ENCODE measurements around the gene SLC25A41. TPM values are rescaled to one million over a fixed set of nuclear protein-coding genes. Genes with fewer than 3 reads are reported as not detected.
A peak's percentile ranks its signal among the peaks of the same experiment; 100 is the strongest.

Gene SLC25A41
- total RNA-seq: under 1 TPM; 0.16 to 0.18 TPM

GRCh38 chr19:6433663-6434062 lies at the start of gene SLC25A41:
TSS of gene SLC25A41 (minus strand) at chr19:6433763. CDS start at chr19:6433693, 70 bp downstream.
- no peak for ATAC-seq
- H3K27me3 Mint-ChIP-seq (ENCODE audit: low read depth): no peaks in the 10 kb centered on the region

GRCh38 chr19:6483235-6483634 lies 49.7 kb upstream of the SLC25A41 start:
- DNase-seq: no peak
- Mint-ChIP-seq H3K4me1 (ENCODE audit: low read depth) (peaks cover 37% of the 10 kb centered on the region), H3K4me3 (no peak overlapping the region), H3K27me3 (ENCODE audit: low read depth) (no peaks in the 10 kb centered on the region), H3K36me3 (ENCODE audit: low read depth) (peaks cover 4% of the 10 kb centered on the region), H3K27ac (peak overlapping the region; percentile 5), H3K9me3 (ENCODE audit: insufficient read depth) (no peaks in the 10 kb centered on the region)
- POLR2A ChIA-PET: no interaction called here
- CTCF ChIA-PET: interaction anchor here (2.0 to 3.2 kb wide), 2 partner anchors 22 to 33 kb away, joined by 10 to 19 read pairs; no protein-coding TSS in a partner anchor
- no peak for ATAC-seq

More at GRCh38 chr19:6433663-6434062, at the start of gene SLC25A41:
- POLR2A ChIA-PET: no interaction called here
- Mint-ChIP-seq H3K4me1 (ENCODE audit: low read depth) (peaks cover 9% of the 10 kb centered on the region), H3K4me3 (no peak within 1 kb of the TSS), H3K9me3 (ENCODE audit: insufficient read depth) (no peaks in the 10 kb centered on the region), H3K27ac (no peak within 1 kb of the TSS), H3K36me3 (ENCODE audit: low read depth) (no peaks in the 10 kb centered on the region)
- DNase-seq: no peak
- CTCF ChIA-PET: no interaction called here

GRCh38 chr19:6482343-6482686 lies 48.8 kb upstream of the SLC25A41 start:
- Mint-ChIP-seq H3K4me3 (peak overlapping the region; percentile 95), H3K4me1 (ENCODE audit: low read depth) (peaks cover 37% of the 10 kb centered on the region), H3K27me3 (ENCODE audit: low read depth) (no peaks in the 10 kb centered on the region), H3K9me3 (ENCODE audit: insufficient read depth) (no peaks in the 10 kb centered on the region), H3K27ac (peak overlapping the region; percentile 97), H3K36me3 (ENCODE audit: low read depth) (peaks cover 6% of the 10 kb centered on the region)
- DNase-seq (no peak), ATAC-seq (no peak)
- CTCF ChIA-PET: interaction anchor here (1.8 to 3.2 kb wide), 3 partner anchors 9 to 34 kb away, joined by 4 to 19 read pairs (median 10); no protein-coding TSS in a partner anchor
- POLR2A ChIA-PET: interaction anchor here (0.6 to 2.2 kb wide), 9 partner anchors 9 to 331 kb away, joined by 3 to 17 read pairs (median 9); partner anchors contain the start of genes ALKBH7, KHSRP and SLC25A23

GRCh38 chr19:6481541-6482342 lies 48.2 kb upstream of the SLC25A41 start, which contains the start of gene DENND1C:
TSS of gene DENND1C (minus strand) at chr19:6481787. CDS start at chr19:6481695, 92 bp downstream.
- POLR2A ChIA-PET: interaction anchor here (0.6 to 2.2 kb wide), 20 partner anchors 8 to 331 kb away, joined by 3 to 17 read pairs (median 5); partner anchors contain the start of genes ALKBH7, KHSRP, SLC25A23 and TNFSF9
- H3K4me3 Mint-ChIP-seq: peak within 1 kb of the TSS; percentile 95
- peaks cover 37% of the 10 kb centered on the region for H3K4me1 Mint-ChIP-seq (ENCODE audit: low read depth)
- H3K9me3 Mint-ChIP-seq (ENCODE audit: insufficient read depth): no peaks in the 10 kb centered on the region
- H3K36me3 Mint-ChIP-seq (ENCODE audit: low read depth): peaks cover 11% of the 10 kb centered on the region
- H3K27me3 Mint-ChIP-seq (ENCODE audit: low read depth): no peaks in the 10 kb centered on the region
- peak; percentile 91 for ATAC-seq
- H3K27ac Mint-ChIP-seq: peak within 1 kb of the TSS; percentile 97
- CTCF ChIA-PET: interaction anchor here (0.8 to 3.2 kb wide), 18 partner anchors 8 to 677 kb away, joined by 3 to 19 read pairs (median 4); partner anchors contain the start of genes CLPP, KHSRP and VAV1
- peak; percentile 85 for DNase-seq

GRCh38 chr19:6480848-6481415 lies 47.4 kb upstream of the SLC25A41 start:
- POLR2A ChIA-PET: interaction anchor here (0.6 to 2.2 kb wide), 19 partner anchors 8 to 174 kb away, joined by 3 to 17 read pairs (median 6); partner anchors contain the start of genes ALKBH7, KHSRP, SLC25A23 and TNFSF9
- H3K4me1 Mint-ChIP-seq (ENCODE audit: low read depth): peaks cover 37% of the 10 kb centered on the region
- peak; percentile 35 for ATAC-seq
- H3K27me3 Mint-ChIP-seq (ENCODE audit: low read depth): no peaks in the 10 kb centered on the region
- H3K9me3 Mint-ChIP-seq (ENCODE audit: insufficient read depth): no peaks in the 10 kb centered on the region
- peak overlapping the region; percentile 95 for H3K4me3 Mint-ChIP-seq
- H3K27ac Mint-ChIP-seq: peak overlapping the region; percentile 97
- DNase-seq: peak; percentile 50
- CTCF ChIA-PET: interaction anchor here (0.8 to 3.2 kb wide), 17 partner anchors 9 to 677 kb away, joined by 3 to 19 read pairs (median 4); partner anchors contain the start of genes CLPP, KHSRP and VAV1
- H3K36me3 Mint-ChIP-seq (ENCODE audit: low read depth): peaks cover 18% of the 10 kb centered on the region

- Mint-ChIP-seq H3K27ac (peak overlapping the region; percentile 97), H3K4me3 (peak overlapping the region; percentile 95), H3K36me3 (ENCODE audit: low read depth) (peaks cover 24% of the 10 kb centered on the region), H3K9me3 (ENCODE audit: insufficient read depth) (no peaks in the 10 kb centered on the region), H3K4me1 (ENCODE audit: low read depth) (peaks cover 37% of the 10 kb centered on the region), H3K27me3 (ENCODE audit: low read depth) (no peaks in the 10 kb centered on the region)
- POLR2A ChIA-PET: interaction anchor here (0.5 to 1.5 kb wide), 3 partner anchors 11 to 401 kb away, joined by 3 to 5 read pairs (median 4); no protein-coding TSS in a partner anchor
- DNase-seq (no peak), ATAC-seq (no peak)
- CTCF ChIA-PET: interaction anchor here (1.6 to 1.8 kb wide), 2 partner anchors 32 to 54 kb away, joined by 5 to 7 read pairs; partner anchors contain the start of gene KHSRP
Observed at GRCh38 chr19:6479836-6480398, 46.4 kb upstream of the SLC25A41 start.

GRCh38 chr19:6478815-6479214 lies 45.3 kb upstream of the SLC25A41 start:
- POLR2A ChIA-PET: no interaction called here
- CTCF ChIA-PET: no interaction called here
- Mint-ChIP-seq H3K27me3 (ENCODE audit: low read depth) (no peaks in the 10 kb centered on the region), H3K4me3 (no peak overlapping the region), H3K4me1 (ENCODE audit: low read depth) (peaks cover 36% of the 10 kb centered on the region), H3K36me3 (ENCODE audit: low read depth) (peaks cover 29% of the 10 kb centered on the region), H3K9me3 (ENCODE audit: insufficient read depth) (no peaks in the 10 kb centered on the region), H3K27ac (no peak overlapping the region)
- DNase-seq (no peak), ATAC-seq (no peak)

GRCh38 chr19:6476896-6477431 lies 43.4 kb upstream of the SLC25A41 start:
- Mint-ChIP-seq H3K9me3 (ENCODE audit: insufficient read depth) (no peaks in the 10 kb centered on the region), H3K4me1 (ENCODE audit: low read depth) (peaks cover 20% of the 10 kb centered on the region), H3K4me3 (no peak overlapping the region), H3K36me3 (ENCODE audit: low read depth) (peaks cover 31% of the 10 kb centered on the region), H3K27ac (no peak overlapping the region), H3K27me3 (ENCODE audit: low read depth) (no peaks in the 10 kb centered on the region)
- DNase-seq (no peak), ATAC-seq (no peak)
- ChIA-PET POLR2A (no interaction called here), CTCF (no interaction called here)

- Mint-ChIP-seq H3K9me3 (ENCODE audit: insufficient read depth) (no peaks in the 10 kb centered on the region), H3K36me3 (ENCODE audit: low read depth) (peaks cover 31% of the 10 kb centered on the region), H3K27me3 (ENCODE audit: low read depth) (no peaks in the 10 kb centered on the region), H3K4me3 (no peak overlapping the region), H3K27ac (no peak overlapping the region), H3K4me1 (ENCODE audit: low read depth) (peaks cover 17% of the 10 kb centered on the region)
- CTCF ChIA-PET: no interaction called here
- ATAC-seq (peak; percentile 88), DNase-seq (peak; percentile 66)
- POLR2A ChIA-PET: no interaction called here
Observed at GRCh38 chr19:6476155-6476895, 42.8 kb upstream of the SLC25A41 start.

GRCh38 chr19:6475321-6476108 lies 42.0 kb upstream of the SLC25A41 start:
- Mint-ChIP-seq H3K27ac (no peak overlapping the region), H3K27me3 (ENCODE audit: low read depth) (no peaks in the 10 kb centered on the region)

More at GRCh38 chr19:6475321-6476108, 42.0 kb upstream of the SLC25A41 start:
- CTCF ChIA-PET: no interaction called here
- ATAC-seq: no peak
- peaks cover 12% of the 10 kb centered on the region for H3K4me1 Mint-ChIP-seq (ENCODE audit: low read depth)
- no peak overlapping the region for H3K4me3 Mint-ChIP-seq
- DNase-seq: no peak
- peaks cover 38% of the 10 kb centered on the region for H3K36me3 Mint-ChIP-seq (ENCODE audit: low read depth)
- POLR2A ChIA-PET: no interaction called here
- no peaks in the 10 kb centered on the region for H3K9me3 Mint-ChIP-seq (ENCODE audit: insufficient read depth)

Data from activated CD8-positive, alpha-beta T cell treated with anti-CD3 and anti-CD28 coated beads, Interleukin-2, amount 10 ng/mL, durations not matched to agents 7 days and 5 days (primary cell).